CD4-positive, alpha-beta T cell treated with Interleukin-6 at 100 ng/mL for 8 hours (primary cell): ENCODE measurements around the gene MLPH.
"Not testable (repeated sequence)": the region's sequence is repeated elsewhere in the genome, so short reads cannot be mapped to it uniquely, and the experiment has no call there.

Experiments used
- DNase-seq: peaks from one replicate; pipeline ENCODE4 v3.0.0-alpha.2; 2020; ENCODE audit warnings: mixed read lengths, low spot score

The MLPH gene

DNA sequence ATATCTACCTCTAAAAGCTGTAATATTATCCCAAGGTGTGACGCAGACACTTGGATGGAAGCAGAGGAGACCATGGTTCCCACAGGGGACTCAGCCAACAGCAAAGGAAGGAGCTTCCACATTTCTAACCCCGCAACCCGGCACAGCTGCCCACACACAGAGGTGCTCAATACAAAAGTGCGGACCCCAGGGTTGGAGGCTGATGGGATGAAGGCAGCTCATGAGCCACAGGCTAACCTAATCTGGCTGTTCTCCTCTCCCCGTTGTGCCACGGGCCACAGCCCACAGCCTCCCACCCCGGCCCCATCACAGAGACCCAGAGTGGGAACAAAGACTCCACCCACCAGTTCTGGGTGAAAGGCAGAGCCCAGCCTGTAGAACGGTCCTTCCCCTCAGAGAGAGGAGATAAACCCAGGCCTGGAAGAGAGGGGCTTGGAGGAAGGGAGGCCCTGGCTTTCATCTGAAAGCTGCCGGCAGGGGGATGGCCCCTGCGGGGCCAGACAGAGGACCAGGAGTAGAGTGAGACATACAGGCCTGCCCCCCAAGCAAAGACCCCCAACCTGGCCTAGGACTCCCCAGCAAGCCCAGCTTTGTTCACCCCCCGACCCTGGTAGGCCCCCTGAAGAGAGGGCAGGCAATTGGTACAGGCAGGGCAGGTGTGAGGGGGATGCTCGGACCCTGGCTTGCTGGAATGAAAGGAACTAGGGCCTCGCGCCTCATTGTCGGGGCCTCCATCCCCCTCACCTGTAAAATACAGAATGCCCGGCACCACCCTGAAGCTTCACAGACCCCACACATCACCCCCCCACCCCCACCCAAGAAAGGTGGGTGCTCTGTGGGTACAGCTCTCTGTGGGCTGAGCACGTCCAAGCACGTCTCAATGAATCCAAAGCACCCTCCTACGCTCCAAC lies 96.6 kb downstream of the MLPH start:
- DNase-seq, result no peak

DNA sequence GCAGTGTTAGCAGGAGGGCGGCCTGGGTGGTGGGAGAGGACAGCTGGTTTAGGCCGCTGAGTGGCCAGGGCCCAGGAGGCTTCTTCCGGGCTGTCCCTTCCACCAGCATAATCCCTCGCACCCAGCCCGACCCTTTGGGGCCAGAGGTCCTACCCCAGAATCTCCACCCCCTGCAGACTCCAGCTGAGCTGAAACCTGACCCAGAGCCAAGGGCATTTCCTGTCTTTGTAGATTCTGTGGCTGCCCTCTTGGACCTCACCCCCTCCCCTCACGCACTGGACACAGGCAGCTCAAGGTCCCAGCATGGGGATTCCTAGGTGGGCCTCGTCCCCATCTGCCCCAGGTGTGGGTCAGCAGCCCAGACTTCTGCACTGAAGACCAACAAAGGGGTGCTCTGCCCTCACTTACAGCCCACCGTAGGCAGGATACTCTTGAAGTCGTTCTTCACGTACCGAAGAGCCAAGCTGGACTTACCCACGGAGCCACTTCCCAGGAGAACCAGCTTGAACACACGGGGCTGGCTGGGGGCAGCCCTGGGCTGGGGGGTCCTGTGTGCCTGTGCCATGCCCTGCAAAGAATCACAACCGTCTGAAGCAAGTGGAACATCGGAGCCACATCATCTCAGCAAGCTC lies 98.7 kb downstream of the MLPH start:
- DNase-seq, result no peak

DNA sequence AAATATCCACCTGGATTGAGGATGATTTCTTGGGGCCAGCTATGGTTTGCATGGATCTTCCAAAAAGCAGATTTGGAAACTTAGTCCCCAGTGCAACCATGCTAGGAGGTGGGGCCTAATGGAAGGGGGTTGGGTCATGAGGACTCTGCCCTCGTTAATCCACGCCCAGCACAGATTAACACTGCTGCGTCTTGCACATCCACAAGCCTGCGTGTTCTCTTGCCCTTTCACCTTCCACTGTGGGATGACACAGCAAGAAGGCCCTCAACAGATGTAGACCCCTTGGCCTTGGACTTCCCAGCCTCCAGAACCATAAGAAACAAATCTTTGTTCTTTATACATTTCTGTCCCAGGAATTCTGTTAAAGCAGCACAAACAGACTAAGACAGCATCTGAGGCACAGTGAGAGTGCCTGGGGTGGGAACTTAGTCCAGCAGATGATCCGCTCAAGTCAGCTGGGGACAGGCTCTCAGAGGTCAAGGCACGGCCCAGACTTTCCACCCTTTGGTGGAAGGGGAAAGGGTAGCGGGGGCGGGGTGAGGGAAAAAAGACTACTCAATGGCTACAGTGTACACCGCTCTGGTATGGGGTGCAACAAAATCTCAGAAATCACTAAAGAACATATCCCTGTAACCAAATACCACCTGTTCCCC lies 101.1 kb downstream of the MLPH start:
- DNase-seq, result no peak

DNA sequence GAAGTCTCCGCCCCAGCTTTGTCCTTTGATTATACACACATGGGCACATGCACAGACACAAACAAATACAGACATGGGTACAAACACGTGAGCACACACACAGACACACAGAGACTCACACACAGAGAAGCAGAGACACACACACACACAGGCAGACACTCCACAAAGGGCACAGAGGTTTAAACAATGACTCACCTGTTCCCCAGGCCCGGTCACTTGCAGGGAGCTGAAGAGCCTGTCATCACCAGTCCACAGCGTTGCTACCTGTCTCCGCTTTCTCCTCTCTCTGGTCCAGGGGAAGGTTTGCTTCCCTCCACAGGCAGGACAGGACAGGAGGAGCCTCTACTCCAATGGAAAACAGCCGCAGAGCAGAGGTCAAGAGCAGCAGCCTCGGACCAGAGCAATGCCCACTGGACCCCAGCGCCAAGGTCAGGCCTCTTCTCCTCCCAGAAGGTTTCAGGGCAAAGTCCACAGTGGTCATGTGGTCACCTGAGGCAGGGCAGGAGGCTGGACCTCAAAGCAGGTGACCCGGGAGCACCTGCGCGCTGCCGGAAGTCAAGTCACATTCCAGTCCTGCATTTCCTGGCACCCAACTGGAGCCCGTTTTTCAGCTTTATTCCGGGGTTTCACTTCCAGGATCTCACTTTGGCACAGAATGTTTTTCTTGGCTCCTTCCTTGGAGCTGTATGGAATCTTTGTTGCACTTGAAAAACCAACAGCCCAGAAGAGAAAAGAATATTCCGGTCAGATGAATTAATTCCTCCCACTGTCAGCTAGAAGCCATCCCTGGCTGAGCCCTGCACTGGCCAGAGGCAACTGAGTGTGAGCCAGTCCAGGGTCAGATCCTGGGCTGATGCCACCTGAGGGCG lies 103.5 kb downstream of the MLPH start, which contains the start of gene RAB17:
Gene RAB17, minus strand, starts transcription at position 463 of the 869 bp plus-strand sequence. CDS start 4,580 bp downstream, outside the sequence.
- no peak for DNase-seq

DNA sequence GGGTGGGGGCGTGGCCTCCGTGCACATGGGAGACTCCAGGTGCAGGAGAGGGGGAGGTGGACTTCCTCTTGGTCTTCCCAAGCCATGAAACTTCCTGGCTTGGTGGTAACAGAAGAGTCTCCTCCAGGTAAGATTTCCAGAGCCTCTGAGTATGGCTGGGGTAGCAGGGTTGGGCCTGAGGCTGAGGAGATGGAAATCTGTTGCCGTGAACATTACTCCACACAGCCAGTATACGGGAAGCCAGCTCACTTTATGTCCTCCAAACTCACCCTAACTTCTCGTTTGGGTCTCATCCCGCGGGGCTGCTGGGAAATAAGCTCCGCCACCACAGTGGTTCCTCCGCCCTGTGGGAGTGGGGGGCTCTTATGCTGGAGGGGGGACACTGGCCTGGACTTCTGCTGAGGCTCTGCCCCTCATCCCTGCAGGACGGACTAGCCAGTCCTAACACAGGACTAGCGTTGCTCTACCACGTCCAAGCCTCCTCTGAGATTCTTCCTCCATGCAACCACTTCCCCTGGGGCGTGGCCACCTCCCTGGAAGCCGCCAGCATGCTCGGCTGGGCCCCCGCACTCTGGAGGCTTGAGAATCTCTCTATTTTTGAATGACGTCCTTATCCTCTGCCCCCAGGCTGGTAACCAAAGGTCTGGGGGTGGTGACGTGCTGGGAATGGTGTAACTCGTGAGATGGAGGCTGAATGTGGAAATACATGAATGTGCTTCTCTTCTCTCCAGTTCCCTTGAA lies 104.3 kb downstream of the MLPH start:
- no peak for DNase-seq

DNA sequence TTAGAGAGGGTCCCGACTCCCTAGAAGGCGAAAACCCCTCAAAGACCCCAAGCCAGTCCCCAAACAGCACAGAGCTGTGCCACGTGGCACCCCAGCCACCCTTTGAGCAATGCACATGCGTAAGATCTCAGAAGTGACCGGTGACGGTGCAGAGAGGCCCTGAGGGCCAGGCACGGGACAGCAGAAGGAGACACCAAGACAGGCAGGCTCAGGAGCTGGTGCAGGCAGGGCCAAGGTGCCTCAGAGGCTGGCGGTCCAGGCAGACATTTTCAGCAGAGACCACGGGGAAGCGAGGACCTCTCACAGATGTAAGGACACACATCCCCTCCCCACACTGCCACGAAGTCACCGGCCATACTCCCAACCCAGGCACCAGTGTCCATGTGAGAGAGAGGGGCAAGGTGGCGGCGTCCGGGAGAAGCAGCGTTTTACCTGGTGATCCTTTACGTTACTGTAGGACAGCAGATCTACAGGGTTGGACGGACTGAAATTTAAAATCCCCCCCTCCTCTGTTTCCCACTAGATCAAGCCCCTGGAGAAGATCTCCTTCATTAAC lies 105.5 kb downstream of the MLPH start:
- DNase-seq, result no peak

DNA sequence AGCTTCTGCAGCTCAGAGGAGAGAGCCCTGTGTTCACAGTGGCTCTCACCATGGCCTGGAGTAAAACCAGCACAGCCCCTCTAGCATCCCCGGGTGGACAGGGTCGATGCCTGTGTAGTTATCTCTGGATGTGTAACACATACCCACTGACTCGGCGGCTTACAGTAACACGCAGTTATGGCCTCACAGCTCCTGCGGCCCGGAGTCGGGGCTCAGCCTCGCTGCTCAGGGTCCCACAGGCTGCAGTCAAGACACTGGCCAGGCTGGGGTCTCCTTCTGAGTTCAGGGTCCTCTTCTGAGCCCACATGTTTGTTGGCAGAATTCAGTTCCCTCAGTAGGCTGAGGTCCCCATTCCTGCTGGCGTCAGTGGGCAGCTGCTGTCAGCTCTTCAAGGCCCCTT lies 106.0 kb downstream of the MLPH start:
- no peak for DNase-seq

DNA sequence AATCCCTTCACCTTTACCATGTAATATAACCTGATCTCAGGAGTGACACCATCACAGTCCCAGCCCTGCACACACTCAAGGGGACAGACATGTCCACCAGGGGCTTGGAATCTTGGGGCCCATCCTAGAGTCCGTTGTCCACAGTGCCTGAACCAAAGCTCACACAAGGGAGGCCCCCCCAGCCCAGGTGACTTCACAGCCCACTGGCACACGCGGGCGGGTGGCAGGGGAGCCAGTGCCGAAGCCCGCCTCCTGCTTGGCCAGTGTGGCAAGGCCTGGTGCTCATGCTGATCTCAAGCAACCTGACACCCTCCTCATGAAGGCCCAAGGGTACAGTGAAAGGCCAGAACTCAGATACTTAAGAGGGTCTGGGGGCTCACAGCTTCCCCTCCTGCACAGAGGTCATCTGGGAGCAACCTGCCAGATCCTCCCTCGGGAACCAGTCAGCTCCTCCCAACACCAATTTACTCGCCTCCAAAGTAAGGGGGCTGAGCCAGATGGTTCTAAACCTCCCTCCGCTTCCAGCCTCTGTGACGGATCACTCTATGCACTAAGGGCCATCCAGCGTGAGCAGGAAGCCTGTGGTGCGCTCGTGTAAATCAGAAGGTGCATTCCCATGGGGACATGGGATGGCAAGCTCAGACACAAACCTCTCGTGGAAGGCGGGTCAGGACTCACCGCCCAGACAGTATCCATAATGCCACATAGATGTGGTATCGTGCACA lies 106.7 kb downstream of the MLPH start:
- no peak for DNase-seq

DNA sequence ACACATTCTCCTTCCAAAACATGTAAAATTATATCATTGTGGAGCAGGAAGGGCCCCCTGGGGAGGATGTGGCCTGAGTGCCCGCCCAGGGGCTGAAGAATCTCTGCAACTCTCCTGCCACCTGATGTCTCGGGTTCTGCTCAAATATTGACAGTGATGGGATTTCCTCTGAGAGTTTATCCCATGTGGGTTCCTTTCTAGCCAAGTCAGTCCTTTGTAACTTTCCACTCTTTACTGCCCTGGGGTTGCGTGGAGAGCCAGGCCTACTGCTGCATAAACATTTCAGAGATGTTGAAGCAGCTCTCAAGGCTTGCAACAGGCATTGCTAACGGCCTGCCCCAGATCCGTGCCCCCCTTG lies 107.4 kb downstream of the MLPH start:
- no peak for DNase-seq

DNA sequence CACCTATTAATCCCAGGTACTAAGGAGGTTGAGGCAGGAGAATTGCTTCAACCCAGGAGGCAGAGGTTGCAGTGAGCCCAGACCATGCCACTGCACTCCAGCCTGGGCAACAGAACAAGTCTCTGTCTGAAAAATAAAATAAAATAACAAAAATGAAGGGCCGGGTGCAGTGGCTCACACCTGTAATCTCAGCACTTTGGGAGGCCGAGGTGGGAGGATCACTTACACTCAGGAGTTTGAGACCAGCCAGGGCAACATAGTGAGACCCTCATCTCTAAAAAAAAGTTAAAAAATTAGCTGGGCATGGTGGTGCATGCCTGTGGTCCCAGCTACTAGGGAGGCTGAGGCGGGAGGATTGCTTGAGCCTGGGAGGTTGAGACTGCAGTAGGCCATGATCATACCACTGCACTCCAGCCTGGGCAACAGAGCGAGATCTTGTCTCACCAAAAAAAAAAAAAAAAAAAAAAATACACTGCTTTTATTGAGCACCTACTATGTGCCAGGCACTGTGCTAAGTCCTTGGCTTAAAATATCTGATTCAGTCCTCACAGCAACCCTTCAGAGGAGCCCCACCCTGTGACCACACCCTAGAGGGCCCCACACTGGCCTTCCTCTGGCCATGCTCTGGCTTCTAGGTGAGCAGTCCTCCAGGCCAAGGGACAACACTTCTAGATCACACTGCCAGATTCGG lies 108.9 kb downstream of the MLPH start:
- DNase-seq, result not testable (repeated sequence)

DNA sequence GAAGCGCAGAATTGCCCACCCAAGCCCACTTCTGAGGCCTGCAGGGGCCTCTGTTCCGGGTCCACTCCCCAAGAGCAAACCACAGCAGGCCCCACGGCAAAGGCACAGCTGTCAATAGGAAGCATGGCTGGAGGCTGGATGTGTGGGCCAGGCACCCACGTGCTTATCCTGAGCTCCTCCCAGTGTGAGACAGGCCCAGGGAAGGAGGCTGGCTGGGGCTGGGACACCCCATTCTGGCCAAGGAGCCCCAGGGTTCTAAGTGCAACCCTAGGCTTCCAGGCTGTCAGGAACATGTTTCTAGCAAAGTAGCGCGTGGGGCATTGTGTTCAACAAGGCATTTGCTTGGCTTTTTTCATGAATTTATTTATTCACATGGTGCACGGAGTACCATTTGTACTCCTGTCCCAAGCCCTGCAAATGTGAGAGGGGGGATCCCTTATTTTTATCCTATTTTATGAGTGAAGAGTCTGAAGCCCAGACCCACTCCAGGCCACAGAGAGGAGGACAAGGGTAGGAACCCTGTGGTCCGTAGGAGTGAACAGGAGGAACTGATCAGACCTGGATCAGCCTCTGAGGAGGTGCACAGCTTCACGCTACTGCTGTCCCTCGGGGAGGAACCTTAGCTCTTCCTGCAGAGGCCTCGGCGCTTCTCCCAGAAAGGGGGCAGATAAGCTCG lies 109.6 kb downstream of the MLPH start:
- no peak for DNase-seq

DNA sequence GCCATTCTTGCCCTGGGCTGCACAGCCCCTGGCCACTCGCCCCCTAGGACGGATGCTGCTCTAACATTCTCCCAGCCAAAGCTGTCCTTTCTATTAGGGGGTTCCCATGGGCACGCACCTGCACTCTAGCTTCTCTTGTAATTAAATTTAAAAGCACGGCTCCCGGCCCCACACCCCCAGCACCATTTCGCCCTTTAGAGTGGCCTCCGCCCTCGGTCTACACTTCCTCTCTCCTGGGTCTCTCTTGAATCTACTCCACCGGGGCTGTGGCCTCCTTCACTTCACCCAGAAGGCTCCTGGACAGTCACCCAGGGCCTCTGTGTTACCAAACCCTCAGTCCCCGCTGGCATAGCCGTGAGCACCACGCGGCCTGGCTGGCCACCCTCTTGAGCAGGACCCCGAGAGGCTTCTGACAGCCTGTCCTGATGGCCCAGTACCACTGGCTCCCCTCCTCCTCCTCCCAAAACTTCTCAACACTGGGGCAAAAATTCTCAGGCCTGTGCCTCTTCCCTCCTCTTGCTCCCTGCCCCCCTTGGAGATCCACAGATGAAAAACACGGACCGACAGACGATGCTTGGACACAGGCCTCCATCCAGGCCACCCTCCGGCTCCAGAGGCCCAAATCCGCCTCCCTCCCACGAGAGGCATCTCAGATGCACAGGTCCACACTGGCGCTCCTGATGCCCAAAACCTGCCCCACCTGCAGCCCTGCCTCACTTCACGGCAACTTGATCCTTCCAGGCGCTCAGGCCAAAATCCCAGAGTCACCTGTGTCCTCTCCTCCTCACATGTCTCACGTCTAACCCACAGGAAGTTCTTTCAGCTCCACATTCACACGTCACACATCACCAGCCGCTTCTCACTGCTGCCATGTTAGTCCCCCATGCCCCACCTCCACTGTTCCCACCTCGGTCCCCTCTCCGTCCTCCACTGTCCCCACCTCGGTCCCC lies 110.4 kb downstream of the MLPH start:
- DNase-seq, result no peak

DNA sequence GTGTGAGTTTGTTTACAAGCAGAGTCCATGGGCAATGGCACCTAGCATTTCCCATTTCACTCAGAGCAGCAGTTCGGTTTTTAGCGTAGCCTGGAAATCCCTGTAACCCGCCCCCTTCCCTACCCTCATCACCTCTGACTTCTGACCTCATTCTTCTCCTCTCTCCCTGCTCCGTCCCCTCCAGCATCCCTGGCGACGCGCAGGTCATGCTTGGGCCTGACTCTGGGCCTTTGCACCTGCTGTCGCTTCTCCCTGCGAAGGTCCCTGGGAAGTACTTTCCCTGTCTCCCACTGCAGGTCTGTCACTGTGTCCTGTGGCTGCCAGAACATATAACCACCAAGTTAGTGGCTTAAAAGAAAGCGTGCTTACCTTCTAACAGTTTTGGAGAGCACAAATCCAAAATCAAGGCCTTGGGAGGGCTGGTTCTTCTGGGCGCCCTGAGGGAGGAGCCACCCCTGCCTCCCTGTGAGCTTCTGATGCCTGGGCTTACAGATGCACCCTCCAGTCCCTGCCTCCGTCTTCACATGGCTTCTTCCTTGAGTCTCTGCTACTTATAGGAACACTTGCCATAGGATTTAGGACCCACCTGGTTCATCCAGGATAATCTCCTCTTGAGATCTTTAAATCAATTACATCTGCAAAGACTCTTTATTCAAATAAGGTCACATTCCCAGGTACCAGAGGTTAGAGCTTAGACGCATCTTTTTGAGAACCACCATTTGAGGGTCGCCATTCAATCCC lies 111.6 kb downstream of the MLPH start:
- no peak for DNase-seq

DNA sequence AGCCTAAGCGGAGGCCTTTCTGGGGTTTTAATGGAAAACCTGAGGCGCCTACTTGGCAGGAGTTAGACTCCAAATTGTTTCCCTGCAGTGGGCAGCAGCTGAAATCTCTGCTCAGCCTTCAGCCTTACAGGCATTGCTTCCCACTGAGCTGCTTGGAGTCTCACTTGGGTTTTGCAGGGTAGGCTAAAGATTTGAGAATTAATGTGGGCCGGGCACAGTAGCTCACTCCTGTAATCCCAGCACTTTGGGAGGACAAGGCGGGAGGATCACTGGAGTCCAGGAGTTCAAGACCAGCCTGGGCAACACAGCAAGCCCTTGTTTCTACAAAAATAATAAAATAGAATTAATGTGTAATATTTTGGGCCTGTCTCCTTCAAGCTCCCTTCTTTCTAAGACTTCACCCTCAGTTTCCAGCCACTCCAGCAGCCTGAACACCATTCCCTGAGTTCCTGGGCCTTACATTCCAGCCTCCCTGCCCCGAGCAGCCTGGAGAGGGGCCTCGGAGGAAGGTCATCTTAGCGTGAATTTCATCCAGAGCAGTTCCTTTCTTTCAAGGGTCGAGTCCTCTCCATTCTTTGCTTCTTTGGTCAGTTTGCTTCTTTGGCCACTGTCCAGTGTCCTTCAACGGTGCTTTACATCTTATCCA lies 112.5 kb downstream of the MLPH start:
- no peak for DNase-seq

DNA sequence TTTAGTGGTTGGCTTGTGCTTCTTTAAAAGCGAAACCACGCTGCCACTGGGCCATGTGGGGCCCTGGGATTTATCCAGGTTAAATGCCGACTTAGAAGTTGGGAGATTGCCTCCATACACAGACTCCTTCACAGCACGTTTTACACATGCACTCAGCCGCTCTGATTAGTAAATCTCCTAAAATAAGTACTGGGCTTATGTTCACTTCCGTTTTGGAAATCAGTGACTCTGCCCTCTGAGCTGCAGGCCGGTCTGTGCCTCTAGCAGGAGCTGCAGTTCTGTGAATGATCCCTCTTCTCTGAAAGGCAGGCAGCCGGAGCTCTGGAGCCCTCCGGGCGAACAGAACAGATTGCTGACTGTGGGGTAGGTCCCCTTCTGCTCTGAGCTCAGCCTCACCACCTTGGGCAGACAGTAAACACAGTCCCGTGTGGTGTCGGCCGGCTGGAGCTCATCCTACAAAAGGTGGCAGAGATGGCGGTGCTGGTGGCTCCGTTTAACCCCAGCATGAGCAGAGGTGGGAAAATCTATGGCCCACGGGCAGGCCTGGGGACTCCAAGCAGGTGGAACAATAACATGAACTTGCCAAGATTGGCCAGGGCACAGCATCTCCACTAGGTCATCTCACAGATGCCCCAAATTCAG lies 113.3 kb downstream of the MLPH start:
- no peak for DNase-seq

DNA sequence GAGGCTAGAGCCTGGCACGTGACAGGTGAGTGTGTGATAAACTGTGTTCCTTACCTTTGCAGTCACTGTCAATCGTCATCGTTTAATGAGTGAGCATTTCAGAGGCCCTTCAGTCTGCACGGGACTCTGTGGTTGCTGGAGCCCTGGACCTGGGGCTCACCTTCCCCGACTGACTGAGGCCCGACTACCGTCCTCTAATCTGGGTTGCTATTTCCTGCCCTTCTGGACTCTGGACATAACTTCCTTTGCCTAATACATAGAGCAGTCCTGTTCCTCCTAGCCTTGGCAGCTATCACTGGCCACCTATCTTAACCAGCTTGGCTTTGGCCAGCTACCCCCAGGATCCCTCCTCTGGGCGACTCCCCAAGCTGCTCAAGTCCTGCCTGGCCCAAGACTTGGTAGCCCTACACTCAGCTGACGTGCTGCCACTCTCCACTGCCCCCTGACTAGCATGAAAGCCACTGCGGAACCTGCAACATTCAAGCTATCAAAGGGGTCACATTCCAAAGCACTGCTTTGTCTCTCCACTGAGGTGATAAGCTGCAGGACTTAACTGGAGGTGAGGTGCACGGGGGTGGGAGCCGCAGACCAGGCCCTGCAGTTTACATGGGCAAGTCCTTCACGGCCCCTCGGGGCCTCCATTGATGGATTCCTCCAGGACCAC lies 114.5 kb downstream of the MLPH start:
- no peak for DNase-seq
